Duodenal mucosa (tissue), 2 donors: Measurements from ENCODE around the gene DYNLRB2.

Experiments
- H3K27ac ChIP-seq: one replicate; pipeline ENCODE4 v1.7.0; 2013; ENCODE audit warnings: low read depth, low read length
- H3K27me3 ChIP-seq, 2 donors: one replicate each; pipeline ENCODE4 v1.7.0; 2013; ENCODE audit warnings: low read length in 2 of 2, control low read depth in 1 of 2; ENCODE audit not compliant: insufficient read depth in 2 of 2, control insufficient read depth in 1 of 2
- H3K36me3 ChIP-seq, 2 donors: one replicate each; pipeline ENCODE4 v1.7.0; 2013; ENCODE audit warnings: low read length in 2 of 2, control low read depth in 1 of 2; ENCODE audit not compliant: insufficient read depth in 2 of 2, control insufficient read depth in 1 of 2
- H3K4me1 ChIP-seq, 2 donors: one replicate each; pipeline ENCODE4 v1.7.0; 2013; ENCODE audit warnings: low read length in 2 of 2, control low read depth in 1 of 2; ENCODE audit not compliant: insufficient read depth in 2 of 2, control insufficient read depth in 1 of 2
- H3K4me3 ChIP-seq, 2 donors: one replicate each; pipeline ENCODE4 v1.7.0; 2013; ENCODE audit warnings: low read length in 2 of 2, low read depth in 1 of 2
- H3K9ac ChIP-seq, 2 donors: one replicate each; pipeline ENCODE4 v1.7.0; 2013; ENCODE audit warnings: low read length in 2 of 2, low read depth in 1 of 2
- H3K9me3 ChIP-seq, 2 donors: one replicate each; pipeline ENCODE4 v1.7.0; 2013; ENCODE audit warnings: low read length in 2 of 2, control low read depth in 1 of 2; ENCODE audit not compliant: control insufficient read depth in 1 of 2

Gene DYNLRB2

GRCh38 chr16:80546249-80546648 is 5.5 kb downstream of the DYNLRB2 start:
- H3K27me3 ChIP-seq, result no peaks in the 10 kb centered on the region
- no peaks in the 10 kb centered on the region for H3K9me3 ChIP-seq
- H3K4me3 ChIP-seq, result no peak overlapping the region
- no peaks in the 10 kb centered on the region for H3K36me3 ChIP-seq
- peaks cover 0 to under 1% of the 10 kb centered on the region in 2 donors for H3K4me1 ChIP-seq
- no peak overlapping the region for H3K27ac ChIP-seq
- no peak overlapping the region for H3K9ac ChIP-seq

- Histone ChIP-seq H3K4me3 (no peak overlapping the region), H3K27ac (no peak overlapping the region), H3K4me1 (no peaks in the 10 kb centered on the region), H3K9ac (no peak overlapping the region), H3K27me3 (no peaks in the 10 kb centered on the region), H3K9me3 (no peaks in the 10 kb centered on the region), H3K36me3 (no peaks in the 10 kb centered on the region)
These were observed 6.4 kb downstream of the DYNLRB2 start for GRCh38 chr16:80547145-80547544.

GRCh38 chr16:80552277-80552676 is 11.5 kb downstream of the DYNLRB2 start:
- no peaks in the 10 kb centered on the region for H3K4me1 ChIP-seq
- no peak overlapping the region for H3K27ac ChIP-seq
- no peak overlapping the region for H3K9ac ChIP-seq
- H3K27me3 ChIP-seq, result no peaks in the 10 kb centered on the region
- H3K4me3 ChIP-seq, result no peak overlapping the region
- no peaks in the 10 kb centered on the region for H3K36me3 ChIP-seq
- no peaks in the 10 kb centered on the region for H3K9me3 ChIP-seq

GRCh38 chr16:80554033-80554432 is 13.2 kb downstream of the DYNLRB2 start:
- Histone ChIP-seq H3K27ac (no peak overlapping the region), H3K9me3 (no peaks in the 10 kb centered on the region), H3K36me3 (no peaks in the 10 kb centered on the region), H3K4me3 (no peak overlapping the region), H3K4me1 (no peaks in the 10 kb centered on the region), H3K9ac (no peak overlapping the region), H3K27me3 (no peaks in the 10 kb centered on the region)

- Histone ChIP-seq H3K9me3 (no peaks in the 10 kb centered on the region), H3K4me1 (no peaks in the 10 kb centered on the region), H3K9ac (no peak overlapping the region), H3K36me3 (no peaks in the 10 kb centered on the region), H3K27ac (no peak overlapping the region), H3K27me3 (no peaks in the 10 kb centered on the region), H3K4me3 (no peak overlapping the region)
These were observed 15.7 kb downstream of the DYNLRB2 start for GRCh38 chr16:80556481-80556880.

- no peaks in the 10 kb centered on the region for H3K4me1 ChIP-seq
- H3K27ac ChIP-seq, result no peak overlapping the region
- H3K36me3 ChIP-seq, result no peaks in the 10 kb centered on the region
- H3K4me3 ChIP-seq, result no peak overlapping the region
- H3K9ac ChIP-seq, result no peak overlapping the region
- H3K9me3 ChIP-seq, result no peaks in the 10 kb centered on the region
- H3K27me3 ChIP-seq, result no peaks in the 10 kb centered on the region
These were observed 16.2 kb downstream of the DYNLRB2 start for GRCh38 chr16:80557037-80557436.

- no peaks in the 10 kb centered on the region for H3K9me3 ChIP-seq
- no peaks in the 10 kb centered on the region for H3K4me1 ChIP-seq
- no peaks in the 10 kb centered on the region for H3K36me3 ChIP-seq
- H3K27me3 ChIP-seq, result no peaks in the 10 kb centered on the region
- no peak overlapping the region for H3K27ac ChIP-seq
- H3K9ac ChIP-seq, result no peak overlapping the region
- no peak overlapping the region for H3K4me3 ChIP-seq
These were observed 18.6 kb downstream of the DYNLRB2 start for GRCh38 chr16:80559369-80559768.

- no peaks in the 10 kb centered on the region for H3K9me3 ChIP-seq
- H3K27ac ChIP-seq, result no peak overlapping the region
- no peaks in the 10 kb centered on the region for H3K27me3 ChIP-seq
- no peak overlapping the region for H3K4me3 ChIP-seq
- no peak overlapping the region for H3K9ac ChIP-seq
- no peaks in the 10 kb centered on the region for H3K4me1 ChIP-seq
- no peaks in the 10 kb centered on the region for H3K36me3 ChIP-seq
These were observed 22.3 kb downstream of the DYNLRB2 start for GRCh38 chr16:80563066-80563465.

- no peaks in the 10 kb centered on the region for H3K9me3 ChIP-seq
- H3K27me3 ChIP-seq, result no peaks in the 10 kb centered on the region
- H3K4me3 ChIP-seq, result no peak overlapping the region
- H3K9ac ChIP-seq, result no peak overlapping the region
- H3K27ac ChIP-seq, result no peak overlapping the region
- H3K4me1 ChIP-seq, result peaks cover 1 to 4% of the 10 kb centered on the region in 2 donors
- no peaks in the 10 kb centered on the region for H3K36me3 ChIP-seq
These were observed 23.6 kb downstream of the DYNLRB2 start for GRCh38 chr16:80564394-80564793.

GRCh38 chr16:80569440-80570105 is 28.8 kb downstream of the DYNLRB2 start:
- no peaks in the 10 kb centered on the region for H3K36me3 ChIP-seq
- no peak overlapping the region for H3K4me3 ChIP-seq
- no peaks in the 10 kb centered on the region for H3K9me3 ChIP-seq
- peaks cover 11 to 13% of the 10 kb centered on the region in 2 donors for H3K4me1 ChIP-seq
- no peak overlapping the region for H3K27ac ChIP-seq
- H3K27me3 ChIP-seq, result no peaks in the 10 kb centered on the region
- no peak overlapping the region for H3K9ac ChIP-seq

GRCh38 chr16:80570106-80570478 is 29.3 kb downstream of the DYNLRB2 start:
- H3K4me1 ChIP-seq, result peaks cover 11 to 13% of the 10 kb centered on the region in 2 donors
- H3K36me3 ChIP-seq, result no peaks in the 10 kb centered on the region
- no peak overlapping the region for H3K9ac ChIP-seq
- H3K4me3 ChIP-seq, result no peak overlapping the region
- H3K27ac ChIP-seq, result no peak overlapping the region
- H3K9me3 ChIP-seq, result no peaks in the 10 kb centered on the region
- no peaks in the 10 kb centered on the region for H3K27me3 ChIP-seq
